ENCODE data around the gene RHOT2. TPM values are rescaled to one million over a fixed set of nuclear protein-coding genes. Genes with fewer than 3 reads are reported as not detected.
A peak's percentile ranks its signal among the peaks of the same experiment; 100 is the strongest.

RHOT2 gene
- total RNA-seq, 4 donors from 2014 or later, result 50.2 to 64.0 (median 55.0) TPM

DNA sequence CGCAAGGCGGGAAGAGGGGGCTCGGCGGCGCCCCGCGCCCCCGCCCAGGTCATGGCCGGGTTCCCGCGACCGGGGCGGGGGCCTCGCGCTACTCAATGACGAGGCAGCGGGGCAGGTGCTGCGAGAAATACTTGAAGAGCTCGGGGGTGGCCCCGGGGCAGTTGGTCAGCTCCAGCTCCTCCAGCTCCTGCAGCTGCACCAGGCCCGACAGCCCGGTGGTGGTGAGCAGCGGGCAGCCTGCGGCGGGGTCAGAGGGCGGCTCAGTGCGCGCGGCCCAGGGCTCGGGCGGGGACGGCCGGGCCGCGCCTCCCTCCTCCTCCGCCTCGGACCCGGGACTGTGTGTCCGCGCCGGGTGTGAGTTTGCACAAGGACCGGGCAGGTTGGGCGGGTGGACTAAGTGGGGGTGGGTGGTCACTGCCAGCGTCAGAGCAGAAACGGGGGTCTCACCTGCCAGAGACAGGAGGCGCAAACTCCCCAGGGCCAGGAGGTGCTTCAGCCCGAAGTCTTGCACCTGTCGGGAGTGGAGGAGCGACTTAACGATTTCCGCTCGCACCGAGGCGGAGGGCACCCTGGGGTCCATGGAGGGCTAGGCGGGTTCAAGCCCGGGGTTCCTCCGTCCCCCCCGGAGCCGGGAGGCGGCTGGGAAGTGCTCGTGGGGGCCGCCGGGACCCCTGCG, 26.4 kb downstream of the RHOT2 start:
- no peaks in the 10 kb centered on the region for H3K9me3 ChIP-seq
- H3K36me3 ChIP-seq, result no peaks in the 10 kb centered on the region
- ATAC-seq, result no peak
- H3K4me1 ChIP-seq, result peaks cover 0 to 44% (median 20%) of the 10 kb centered on the region in 3 donors
- no CpG with 5 or more reads among the region's 64 CpGs for WGBS, 2 donors (ENCODE audit: low coverage in 1 of 2)
- no peak overlapping the region for H3K27ac ChIP-seq
- H3K27me3 ChIP-seq, result peaks cover 77% of the 10 kb centered on the region
- H3K4me3 ChIP-seq, result peak overlapping the region in 1 of 2 donors; percentile 19
- no peak for TF ChIP-seq POLR2AphosphoS5 (IDR thresholded peaks at IDR 0.05)
- TF ChIP-seq POLR2A (IDR thresholded peaks at IDR 0.05), result no peak
- TF ChIP-seq EP300 (IDR thresholded peaks at IDR 0.05), result no peak
- TF ChIP-seq, protein P1, sequence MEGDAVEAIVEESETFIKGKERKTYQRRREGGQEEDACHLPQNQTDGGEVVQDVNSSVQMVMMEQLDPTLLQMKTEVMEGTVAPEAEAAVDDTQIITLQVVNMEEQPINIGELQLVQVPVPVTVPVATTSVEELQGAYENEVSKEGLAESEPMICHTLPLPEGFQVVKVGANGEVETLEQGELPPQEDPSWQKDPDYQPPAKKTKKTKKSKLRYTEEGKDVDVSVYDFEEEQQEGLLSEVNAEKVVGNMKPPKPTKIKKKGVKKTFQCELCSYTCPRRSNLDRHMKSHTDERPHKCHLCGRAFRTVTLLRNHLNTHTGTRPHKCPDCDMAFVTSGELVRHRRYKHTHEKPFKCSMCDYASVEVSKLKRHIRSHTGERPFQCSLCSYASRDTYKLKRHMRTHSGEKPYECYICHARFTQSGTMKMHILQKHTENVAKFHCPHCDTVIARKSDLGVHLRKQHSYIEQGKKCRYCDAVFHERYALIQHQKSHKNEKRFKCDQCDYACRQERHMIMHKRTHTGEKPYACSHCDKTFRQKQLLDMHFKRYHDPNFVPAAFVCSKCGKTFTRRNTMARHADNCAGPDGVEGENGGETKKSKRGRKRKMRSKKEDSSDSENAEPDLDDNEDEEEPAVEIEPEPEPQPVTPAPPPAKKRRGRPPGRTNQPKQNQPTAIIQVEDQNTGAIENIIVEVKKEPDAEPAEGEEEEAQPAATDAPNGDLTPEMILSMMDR (IDR thresholded peaks at IDR 0.05), result no peak

- no CpG with 5 or more reads among the region's 37 CpGs for WGBS, 2 donors (ENCODE audit: low coverage in 1 of 2)
- TF ChIP-seq EP300 (IDR thresholded peaks at IDR 0.05) (no peak), POLR2AphosphoS5 (IDR thresholded peaks at IDR 0.05) (no peak), POLR2A (IDR thresholded peaks at IDR 0.05) (no peak)
- TF ChIP-seq, protein P1 (IDR thresholded peaks at IDR 0.05), result no peak
- no peaks in the 10 kb centered on the region for H3K36me3 ChIP-seq
- no peaks in the 10 kb centered on the region for H3K9me3 ChIP-seq
- no peak overlapping the region for H3K27ac ChIP-seq
- H3K27me3 ChIP-seq, result peaks cover 83% of the 10 kb centered on the region
- peak overlapping the region in 1 of 2 donors; percentile 19 for H3K4me3 ChIP-seq
- peaks cover 0 to 38% (median 15%) of the 10 kb centered on the region in 3 donors for H3K4me1 ChIP-seq
- no peak for ATAC-seq
Measured at GRCh38 chr16:694863-695354, 27.0 kb downstream of the RHOT2 start.

GRCh38 chr16:695355-696089, 27.6 kb downstream of the RHOT2 start:
- peaks cover 89% of the 10 kb centered on the region for H3K27me3 ChIP-seq
- H3K4me1 ChIP-seq, result peaks cover 0 to 40% (median 13%) of the 10 kb centered on the region in 3 donors
- TF ChIP-seq POLR2A (IDR thresholded peaks at IDR 0.05), result no peak
- TF ChIP-seq, protein P1 (IDR thresholded peaks at IDR 0.05), result no peak
- TF ChIP-seq POLR2AphosphoS5 (IDR thresholded peaks at IDR 0.05), result no peak
- no peak for TF ChIP-seq EP300 (IDR thresholded peaks at IDR 0.05)
- no peak for ATAC-seq
- WGBS, 2 donors (ENCODE audit: low coverage in 1 of 2), result no CpG with 5 or more reads among the region's 71 CpGs
- H3K4me3 ChIP-seq, result peak overlapping the region in 1 of 2 donors; percentile 29
- H3K9me3 ChIP-seq, result no peaks in the 10 kb centered on the region
- no peak overlapping the region for H3K27ac ChIP-seq
- no peaks in the 10 kb centered on the region for H3K36me3 ChIP-seq

GRCh38 chr16:698911-699671, 31.2 kb downstream of the RHOT2 start:
- TF ChIP-seq EP300 (IDR thresholded peaks at IDR 0.05), result no peak
- TF ChIP-seq, protein P1 (IDR thresholded peaks at IDR 0.05), result no peak
- no peak for TF ChIP-seq POLR2AphosphoS5 (IDR thresholded peaks at IDR 0.05)
- Histone ChIP-seq H3K36me3 (no peaks in the 10 kb centered on the region), H3K27ac (no peak overlapping the region), H3K27me3 (peaks cover 100% of the 10 kb centered on the region), H3K4me3 (no peak overlapping the region), H3K4me1 (peaks cover 0 to 32% (median 14%) of the 10 kb centered on the region in 3 donors), H3K9me3 (no peaks in the 10 kb centered on the region)
- 56% methylated on average over 9 of the region's 19 CpGs; no CpG with 5 or more reads in 1 of the 2 donors for WGBS, 2 donors (ENCODE audit: low coverage in 1 of 2)
- no peak for ATAC-seq
